MV-4-11 (cell line): ENCODE measurements around the gene KDM2A.

ENCODE experiments used
- DNase-seq: peaks from one replicate; lab custom pipeline; 2025; lab: John Stamatoyannopoulos, UW

The KDM2A gene

DNA sequence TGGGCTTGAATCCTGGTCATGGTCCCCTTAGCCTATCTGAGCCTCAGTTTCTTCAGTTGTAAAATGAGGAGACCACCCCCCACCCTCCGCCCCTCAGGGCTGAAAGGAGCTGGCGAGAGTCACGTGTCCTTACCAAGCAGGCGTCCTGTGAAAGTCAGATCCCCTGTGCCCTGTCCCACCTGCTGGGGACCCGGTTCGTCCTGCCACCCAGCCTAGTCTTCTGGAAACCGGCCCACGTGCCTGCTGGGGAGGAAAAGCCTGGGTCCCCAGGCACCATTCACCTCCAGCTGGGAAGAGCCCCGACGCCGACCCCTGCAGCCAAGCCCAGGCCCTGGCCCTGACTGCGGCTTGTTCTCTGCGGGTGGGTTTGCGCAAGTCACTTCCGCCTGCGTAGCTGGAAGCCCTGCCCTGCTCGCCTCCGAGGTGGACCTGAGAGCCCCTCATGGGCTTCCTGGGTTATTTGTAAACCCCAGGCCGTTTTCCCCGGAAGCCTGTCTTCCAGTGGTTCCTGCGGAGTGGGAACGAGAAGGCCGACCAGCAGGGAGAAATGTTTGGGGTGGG is 183.6 kb downstream of the KDM2A start:
- peak; percentile 71 for DNase-seq

- peak; percentile 56 for DNase-seq
Measured at GRCh38 chr11:67303132-67303834, 184.2 kb downstream of the KDM2A start, which contains the start of gene SSH3. Gene SSH3, plus strand, starts transcription at chr11:67303530. Its CDS starts 96 bp downstream, at chr11:67303626.

DNA sequence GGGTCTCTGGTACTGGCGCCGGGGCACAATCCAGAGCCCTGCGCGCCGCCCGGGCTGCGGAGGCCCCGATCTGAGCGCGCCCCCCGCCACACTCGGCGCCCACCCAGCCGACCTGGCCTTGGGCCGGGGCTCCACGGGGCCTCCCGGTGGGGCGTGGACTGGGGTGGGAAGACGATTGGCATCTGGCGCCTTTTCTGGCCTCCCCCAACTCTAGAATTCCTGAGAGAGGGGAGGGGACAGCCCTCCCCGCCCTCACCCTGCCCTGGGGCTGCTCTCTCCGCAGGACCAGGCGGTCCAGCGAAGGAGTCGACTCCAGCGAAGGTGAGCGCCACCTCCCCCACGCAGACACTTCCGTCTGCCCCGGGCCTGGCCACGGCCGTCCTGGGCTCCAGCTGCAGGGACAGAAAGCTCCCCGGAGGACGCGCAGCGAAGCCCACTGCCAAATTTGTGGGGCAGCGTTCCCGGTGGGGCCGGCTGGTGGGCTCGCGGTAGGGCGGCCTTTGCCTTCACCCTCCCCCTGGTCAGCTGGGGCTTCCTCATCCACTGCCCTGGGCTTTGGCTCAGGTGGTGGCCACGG is 184.9 kb downstream of the KDM2A start:
- DNase-seq: no peak

- DNase-seq: no peak
Measured at GRCh38 chr11:67304511-67305113, 185.5 kb downstream of the KDM2A start.

- DNase-seq: no peak
Measured at GRCh38 chr11:67306769-67307544, 187.9 kb downstream of the KDM2A start.

DNA sequence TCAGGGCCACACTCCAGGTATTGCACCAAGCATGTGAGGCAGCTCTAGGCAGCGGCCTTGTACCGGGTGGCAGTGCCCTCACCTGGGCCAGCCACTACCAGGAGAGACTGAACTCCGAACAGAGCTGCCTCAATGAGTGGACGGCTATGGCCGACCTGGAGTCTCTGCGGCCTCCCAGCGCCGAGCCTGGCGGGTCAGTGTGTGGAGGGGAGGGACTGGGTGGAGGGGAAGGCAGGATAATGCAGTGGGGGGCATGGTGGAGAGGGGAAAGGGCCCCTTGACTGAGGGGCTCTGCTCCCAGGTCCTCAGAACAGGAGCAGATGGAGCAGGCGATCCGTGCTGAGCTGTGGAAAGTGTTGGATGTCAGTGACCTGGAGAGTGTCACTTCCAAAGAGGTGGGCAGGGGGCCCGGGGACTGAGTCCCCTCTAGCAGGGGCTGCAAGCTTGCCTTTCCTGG is 188.5 kb downstream of the KDM2A start:
- no peak for DNase-seq
